Keratinocyte (primary cell): ENCODE measurements around the gene FAM3B. TPM values are rescaled to one million over a fixed set of nuclear protein-coding genes. Genes with fewer than 3 reads are reported as not detected.

ENCODE experiments used
- DNase-seq: peaks from one replicate; pipeline ENCODE4 v3.0.0-alpha.2; 2011; ENCODE audit warnings: low read depth, missing footprints, low spot score
- FAIRE-seq: peaks from 2 replicates; lab custom pipeline; 2011; peaks lifted over from hg19 to GRCh38; lab: Jason Lieb, UNC
- H2AFZ ChIP-seq: 2 replicates; pipeline ENCODE4 v1.6.0; 2012; ENCODE audit warnings: low read length, control low read depth, inconsistent platforms; ENCODE audit not compliant: control insufficient read depth
- H3K27ac ChIP-seq: 2 replicates; pipeline ENCODE4 v1.5.1; 2011; ENCODE audit warnings: low read length; ENCODE audit not compliant: control insufficient read depth, insufficient read depth
- H3K27me3 ChIP-seq: 3 replicates; pipeline ENCODE4 v1.6.0; 2011; ENCODE audit warnings: low read length; ENCODE audit not compliant: control insufficient read depth, insufficient read depth; ENCODE audit errors: extremely low read depth
- H3K36me3 ChIP-seq, 2 experiments: 2 replicates in 1 of 2; 3 replicates in 1 of 2; pipeline ENCODE4 v1.5.1; 2011; ENCODE audit warnings: low read length in 2 of 2, mild to moderate bottlenecking in 1 of 2; ENCODE audit not compliant: control insufficient read depth in 2 of 2, insufficient read depth in 2 of 2; ENCODE audit errors: extremely low read depth in 1 of 2
- H3K4me1 ChIP-seq: 3 replicates; pipeline ENCODE4 v1.5.1; 2011; ENCODE audit warnings: low read length; ENCODE audit not compliant: control insufficient read depth, insufficient read depth; ENCODE audit errors: extremely low read depth
- H3K4me2 ChIP-seq: 3 replicates; pipeline ENCODE4 v1.6.0; 2011; ENCODE audit warnings: low read depth, low read length; ENCODE audit not compliant: control insufficient read depth, insufficient read depth; ENCODE audit errors: extremely low read depth
- H3K4me3 ChIP-seq, 3 experiments: fragments of 200-600 bp in 1 of 3; sonication (generic) in 1 of 3; 2 replicates in 2 of 3; 3 replicates in 1 of 3; pipeline ENCODE4 v1.5.1; 2011 to 2016; ENCODE audit warnings: low read length in 3 of 3, mild to moderate bottlenecking in 3 of 3, control low read depth in 2 of 3, inconsistent platforms in 1 of 3, low read depth in 1 of 3, mixed read lengths in 1 of 3, mixed run types in 1 of 3, moderate library complexity in 1 of 3; ENCODE audit not compliant: control insufficient read depth in 2 of 3, insufficient read depth in 2 of 3; ENCODE audit errors: extremely low read depth in 1 of 3
- H3K79me2 ChIP-seq: 2 replicates; pipeline ENCODE4 v1.6.0; 2012; ENCODE audit warnings: low read length; ENCODE audit not compliant: control insufficient read depth, insufficient read depth
- H3K9ac ChIP-seq: 3 replicates; pipeline ENCODE4 v1.6.0; 2011; ENCODE audit warnings: low read length; ENCODE audit not compliant: control insufficient read depth, insufficient read depth; ENCODE audit errors: extremely low read depth
- H3K9me1 ChIP-seq: 3 replicates; pipeline ENCODE4 v1.6.0; 2011; ENCODE audit warnings: low read length; ENCODE audit not compliant: control insufficient read depth, insufficient read depth; ENCODE audit errors: extremely low read depth
- H3K9me3 ChIP-seq: 2 replicates; pipeline ENCODE4 v1.5.1; 2012; ENCODE audit warnings: low read depth, low read length; ENCODE audit not compliant: control insufficient read depth
- H4K20me1 ChIP-seq: 3 replicates; pipeline ENCODE4 v1.6.0; 2011; ENCODE audit warnings: low read length; ENCODE audit not compliant: control insufficient read depth, insufficient read depth; ENCODE audit errors: extremely low read depth
- EZH2 ChIP-seq: IDR thresholded peaks from one replicate; pipeline ENCODE4 v1.6.1; 2012; ENCODE audit warnings: inconsistent platforms, mild to moderate bottlenecking, low read length, moderate library complexity
- dilution Hi-C: fragments of 300-500 bp; cut with MboI; formaldehyde crosslinking; loops from one replicate; pipeline ENCODE4 v1.7.0; 2020; ENCODE audit warnings: low sequenced_read_pairs; ENCODE audit not compliant: extremely low pct_ligation_motif_present
- polyA plus RNA-seq, 5 experiments: library from polyadenylated mRNA; depleted of rRNA in 3 of 5; stranded (reverse) in 3 of 5; stranded (forward) in 1 of 5; unstranded in 1 of 5; fragments of >200 nt; gene quantifications; 1 replicate in 1 of 5; 2 replicates in 3 of 5; 3 replicates in 1 of 5; pipeline versions ENCODE4 v1.2.1 to v1.2.3, GENCODE V29; 2011 to 2012; ENCODE audit warnings: missing spikeins in 2 of 5, low read depth in 1 of 5, low replicate concordance in 1 of 5
- TF ChIP-seq, protein P1 (sequence below), 3 experiments: IDR thresholded peaks in 1 of 3; conservative IDR thresholded peaks in 1 of 3; optimal IDR thresholded peaks in 1 of 3; 2 replicates in 2 of 3; 3 replicates in 1 of 3; pipeline versions ENCODE3 to v1.5.1; 2011; ENCODE audit warnings: low read length in 3 of 3, mild to moderate bottlenecking in 3 of 3, moderate library complexity in 2 of 3, control low read depth in 1 of 3, inconsistent platforms in 1 of 3; ENCODE audit not compliant: insufficient read depth in 2 of 3; ENCODE audit errors: extremely low read depth in 1 of 3

The FAM3B gene
- polyA plus RNA-seq, 1 donor (not counting 4 experiments of a cell fraction or from before 2014, with no cell fraction given) = not detected

DNA sequence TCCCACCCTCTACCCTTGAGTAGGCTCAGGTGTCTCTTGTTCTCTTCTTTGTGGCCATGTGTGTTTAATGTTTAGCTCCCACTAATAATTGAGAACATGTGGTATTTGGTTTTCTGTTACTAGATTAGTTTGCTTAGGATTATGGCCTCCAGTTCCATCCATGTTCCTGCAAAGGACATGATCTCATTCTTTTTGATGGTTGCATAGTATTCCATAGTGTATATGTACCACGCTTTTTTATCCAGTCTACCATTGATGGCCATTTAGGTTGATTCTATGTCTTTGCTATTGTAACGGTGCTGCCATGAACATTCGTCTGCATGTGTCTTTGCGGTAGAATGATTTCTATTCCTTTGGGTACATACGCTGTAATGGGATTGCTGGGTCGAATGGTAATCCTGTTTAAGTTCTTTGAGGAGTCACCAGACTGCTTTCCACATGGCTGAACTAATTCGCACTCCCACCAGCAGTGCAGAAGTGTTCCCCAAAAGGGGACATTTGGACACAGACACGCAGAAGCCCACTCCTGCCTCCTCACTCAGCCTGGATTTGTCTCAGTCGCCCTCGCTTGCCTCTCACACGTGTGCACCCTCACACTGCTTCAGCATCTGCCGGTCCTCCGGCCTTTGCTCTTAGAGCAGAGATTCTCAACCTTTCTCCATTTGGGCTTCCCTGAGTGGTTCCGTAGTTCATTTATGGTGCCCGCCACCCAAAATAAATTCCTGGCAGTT is 48.9 kb downstream of the FAM3B start:
- H4K20me1 ChIP-seq = no peaks in the 10 kb centered on the region
- H3K4me1 ChIP-seq = no peaks in the 10 kb centered on the region
- FAIRE-seq (no peak), DNase-seq (no peak)
- no peak overlapping the region for H3K9ac ChIP-seq
- no peaks in the 10 kb centered on the region for H3K36me3 ChIP-seq
- peaks cover 25% of the 10 kb centered on the region for H3K27me3 ChIP-seq
- dilution Hi-C loops = no loop called here
- H2AFZ ChIP-seq = no peak overlapping the region
- H3K79me2 ChIP-seq = no peaks in the 10 kb centered on the region
- no peak overlapping the region for H3K27ac ChIP-seq
- no peaks in the 10 kb centered on the region for H3K9me3 ChIP-seq
- H3K9me1 ChIP-seq = no peaks in the 10 kb centered on the region
- no peak for TF ChIP-seq EZH2
- TF ChIP-seq, protein P1, sequence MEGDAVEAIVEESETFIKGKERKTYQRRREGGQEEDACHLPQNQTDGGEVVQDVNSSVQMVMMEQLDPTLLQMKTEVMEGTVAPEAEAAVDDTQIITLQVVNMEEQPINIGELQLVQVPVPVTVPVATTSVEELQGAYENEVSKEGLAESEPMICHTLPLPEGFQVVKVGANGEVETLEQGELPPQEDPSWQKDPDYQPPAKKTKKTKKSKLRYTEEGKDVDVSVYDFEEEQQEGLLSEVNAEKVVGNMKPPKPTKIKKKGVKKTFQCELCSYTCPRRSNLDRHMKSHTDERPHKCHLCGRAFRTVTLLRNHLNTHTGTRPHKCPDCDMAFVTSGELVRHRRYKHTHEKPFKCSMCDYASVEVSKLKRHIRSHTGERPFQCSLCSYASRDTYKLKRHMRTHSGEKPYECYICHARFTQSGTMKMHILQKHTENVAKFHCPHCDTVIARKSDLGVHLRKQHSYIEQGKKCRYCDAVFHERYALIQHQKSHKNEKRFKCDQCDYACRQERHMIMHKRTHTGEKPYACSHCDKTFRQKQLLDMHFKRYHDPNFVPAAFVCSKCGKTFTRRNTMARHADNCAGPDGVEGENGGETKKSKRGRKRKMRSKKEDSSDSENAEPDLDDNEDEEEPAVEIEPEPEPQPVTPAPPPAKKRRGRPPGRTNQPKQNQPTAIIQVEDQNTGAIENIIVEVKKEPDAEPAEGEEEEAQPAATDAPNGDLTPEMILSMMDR (optimal IDR thresholded peaks at IDR 0.05 in 1 of 3, IDR thresholded peaks at IDR 0.05 in 1 of 3, conservative IDR thresholded peaks at IDR 0.05 in 1 of 3; ENCODE audit: extremely low read depth in 1 of 3, insufficient read depth in 2 of 3, low read length in 3 of 3) = no peak
- no peak overlapping the region for H3K4me3 ChIP-seq
- no peak overlapping the region for H3K4me2 ChIP-seq

DNA sequence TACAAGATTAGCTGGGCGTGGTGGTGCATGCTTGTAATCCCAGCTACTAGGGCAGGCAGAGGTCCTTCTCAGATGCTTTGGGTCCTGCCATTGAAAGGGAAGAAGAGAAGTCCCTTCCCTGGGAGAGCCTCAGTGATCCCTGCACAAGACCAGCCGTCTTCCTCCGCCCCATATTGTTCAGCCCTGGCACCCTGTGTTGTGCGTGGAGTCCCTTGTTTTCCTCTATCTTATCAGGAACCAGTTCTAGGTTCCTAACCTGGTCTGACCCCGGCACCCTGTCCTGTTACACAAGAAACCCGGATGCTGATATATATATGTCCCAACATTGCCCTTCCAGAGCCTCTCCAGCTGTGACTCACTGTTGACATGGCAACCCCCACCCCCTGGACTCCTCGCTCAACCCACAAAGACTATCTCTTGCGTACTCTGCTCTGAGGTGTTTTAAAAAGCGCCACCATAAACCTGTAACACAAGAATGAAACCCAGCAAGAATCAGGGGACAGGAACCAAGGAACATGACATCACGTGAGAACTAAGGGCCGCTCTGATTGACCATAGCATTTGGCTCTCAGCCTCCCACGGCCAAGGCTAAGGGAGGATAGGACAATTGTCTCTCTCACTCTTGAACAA is 50.0 kb downstream of the FAM3B start:
- Histone ChIP-seq H3K4me2 (no peak overlapping the region), H3K4me3 (no peak overlapping the region), H3K27me3 (peaks cover 27% of the 10 kb centered on the region), H3K27ac (no peak overlapping the region), H3K9ac (no peak overlapping the region), H3K9me3 (no peaks in the 10 kb centered on the region), H3K79me2 (no peaks in the 10 kb centered on the region), H4K20me1 (no peaks in the 10 kb centered on the region), H3K9me1 (no peaks in the 10 kb centered on the region), H3K36me3 (no peaks in the 10 kb centered on the region), H2AFZ (no peak overlapping the region), H3K4me1 (no peaks in the 10 kb centered on the region)
- DNase-seq (no peak), FAIRE-seq (no peak)
- no peak for TF ChIP-seq EZH2
- TF ChIP-seq, protein P1 (optimal IDR thresholded peaks at IDR 0.05 in 1 of 3, IDR thresholded peaks at IDR 0.05 in 1 of 3, conservative IDR thresholded peaks at IDR 0.05 in 1 of 3; ENCODE audit: extremely low read depth in 1 of 3, insufficient read depth in 2 of 3, low read length in 3 of 3) = no peak
- dilution Hi-C loops = no loop called here
